HG02840 (cell line): Measurements from ENCODE around the gene ASPG.

Experiments
- ATAC-seq: cut with Tn5 transposase; IDR thresholded peaks from one replicate; pipeline ENCODE4 v1.9.1; 2021; ENCODE audit warnings: mild to moderate bottlenecking, moderate library complexity, moderate number of reproducible peaks; ENCODE audit not compliant: unreplicated experiment, low FRiP score

ASPG gene

DNA sequence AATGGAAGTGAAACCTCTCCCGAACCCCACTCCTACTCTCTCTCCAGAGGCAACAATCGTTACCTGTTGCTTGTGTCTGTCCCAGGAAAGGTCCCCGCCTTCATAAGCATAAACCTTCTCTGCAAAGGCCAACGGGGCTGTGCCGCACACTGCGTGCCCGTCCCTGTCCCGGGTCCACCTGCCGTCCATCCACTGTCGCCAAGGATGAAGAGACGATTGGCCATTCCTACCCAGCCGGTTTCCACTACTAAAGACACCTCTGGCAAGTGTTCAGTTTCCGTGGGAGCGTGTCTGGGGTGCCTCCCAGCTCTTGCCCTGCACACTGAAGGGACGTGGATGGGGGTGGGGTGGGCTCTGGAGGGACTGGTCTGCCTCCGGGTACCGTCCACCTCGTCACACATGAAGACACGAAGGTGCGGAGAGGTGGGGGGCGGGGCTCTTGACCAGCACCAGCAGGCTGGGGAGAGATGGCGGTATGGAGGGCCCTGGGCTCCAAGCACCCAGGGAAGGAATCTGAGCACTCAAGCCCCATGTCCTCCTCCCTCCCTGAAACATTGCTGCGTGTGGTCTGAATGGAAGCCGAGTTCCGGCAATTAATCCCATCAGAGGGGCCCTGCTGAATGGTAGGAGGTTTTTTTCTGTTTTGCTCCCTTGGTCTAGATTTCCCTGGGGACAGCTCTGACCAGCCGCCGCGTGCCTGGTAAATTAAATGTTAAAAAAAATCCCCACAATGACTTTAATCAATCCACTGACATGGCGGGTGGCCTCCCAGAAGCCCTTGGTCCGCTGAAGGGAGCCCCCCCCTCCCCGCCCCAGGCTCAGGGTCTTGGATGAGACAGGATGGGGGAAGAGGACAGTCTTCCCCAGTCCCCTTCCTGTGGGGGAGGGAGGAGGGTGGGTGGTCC is 48.8 kb downstream of the ASPG start:
- no peak for ATAC-seq

DNA sequence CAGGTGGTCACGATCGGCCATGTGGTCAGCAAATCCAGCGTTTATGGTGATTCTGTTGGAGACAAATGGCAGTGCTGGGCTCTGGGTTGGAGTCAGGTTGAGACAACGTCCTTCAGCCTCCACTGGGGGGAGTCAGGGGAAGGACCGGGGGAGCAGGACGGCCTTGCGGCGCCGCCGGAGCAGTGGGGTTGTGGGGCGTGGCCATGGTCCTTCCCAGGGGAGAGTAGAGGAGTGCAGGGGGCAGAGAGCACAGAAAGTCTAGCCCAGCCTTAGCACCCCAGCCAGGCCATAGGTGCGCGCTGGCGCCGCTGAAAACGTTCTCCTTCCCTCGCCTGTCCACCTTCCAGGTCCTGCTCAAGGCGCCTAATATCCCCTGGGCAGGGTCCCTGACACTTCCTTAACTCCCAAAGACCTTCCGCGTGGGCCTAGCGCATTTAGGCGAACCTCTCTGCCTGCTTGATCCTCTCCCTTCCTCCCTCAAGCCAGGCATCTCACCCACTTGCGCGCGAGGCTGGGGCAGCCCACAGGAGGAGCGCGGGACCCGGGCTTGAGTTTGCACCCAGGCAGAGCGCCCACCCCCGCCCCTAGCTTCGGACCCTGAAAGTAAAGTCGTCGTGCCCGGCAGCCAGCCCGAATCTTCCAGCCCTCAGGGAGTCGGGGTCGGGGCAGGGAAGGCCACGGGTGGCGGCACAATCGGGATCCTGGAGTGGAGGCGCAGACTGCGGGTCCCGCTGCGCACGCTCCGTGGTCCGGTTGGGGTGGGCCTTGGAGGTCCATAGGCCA is 49.8 kb downstream of the ASPG start:
- ATAC-seq, result no peak

DNA sequence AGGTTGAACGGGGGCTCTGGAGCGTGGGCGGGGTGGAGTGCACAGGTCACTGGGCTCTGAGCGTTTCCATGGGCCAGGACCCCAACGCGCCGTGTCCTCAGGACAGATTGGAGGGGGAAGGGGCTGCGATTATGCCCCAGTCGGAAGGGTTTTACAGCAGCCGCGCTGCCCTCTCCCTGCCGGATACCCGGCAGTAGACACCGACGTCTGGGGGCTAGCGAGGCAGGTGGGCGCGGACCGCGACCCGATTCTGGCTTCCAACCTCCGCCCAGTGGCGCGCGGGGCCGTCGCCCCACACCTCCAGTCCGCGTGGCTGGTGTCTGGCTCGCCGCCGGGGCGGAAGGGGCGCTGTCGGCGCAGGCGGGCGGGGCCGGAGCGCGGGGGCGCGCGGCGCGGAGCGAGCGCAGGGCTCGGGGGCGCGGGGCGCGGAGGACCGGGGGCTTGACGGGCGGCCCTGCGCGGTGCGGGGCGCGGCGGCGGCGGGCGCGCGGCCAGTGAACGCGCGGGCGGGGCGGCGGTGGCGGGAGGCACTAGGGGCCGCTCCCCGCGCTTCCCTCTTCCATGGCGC is 50.5 kb downstream of the ASPG start:
- no peak for ATAC-seq

DNA sequence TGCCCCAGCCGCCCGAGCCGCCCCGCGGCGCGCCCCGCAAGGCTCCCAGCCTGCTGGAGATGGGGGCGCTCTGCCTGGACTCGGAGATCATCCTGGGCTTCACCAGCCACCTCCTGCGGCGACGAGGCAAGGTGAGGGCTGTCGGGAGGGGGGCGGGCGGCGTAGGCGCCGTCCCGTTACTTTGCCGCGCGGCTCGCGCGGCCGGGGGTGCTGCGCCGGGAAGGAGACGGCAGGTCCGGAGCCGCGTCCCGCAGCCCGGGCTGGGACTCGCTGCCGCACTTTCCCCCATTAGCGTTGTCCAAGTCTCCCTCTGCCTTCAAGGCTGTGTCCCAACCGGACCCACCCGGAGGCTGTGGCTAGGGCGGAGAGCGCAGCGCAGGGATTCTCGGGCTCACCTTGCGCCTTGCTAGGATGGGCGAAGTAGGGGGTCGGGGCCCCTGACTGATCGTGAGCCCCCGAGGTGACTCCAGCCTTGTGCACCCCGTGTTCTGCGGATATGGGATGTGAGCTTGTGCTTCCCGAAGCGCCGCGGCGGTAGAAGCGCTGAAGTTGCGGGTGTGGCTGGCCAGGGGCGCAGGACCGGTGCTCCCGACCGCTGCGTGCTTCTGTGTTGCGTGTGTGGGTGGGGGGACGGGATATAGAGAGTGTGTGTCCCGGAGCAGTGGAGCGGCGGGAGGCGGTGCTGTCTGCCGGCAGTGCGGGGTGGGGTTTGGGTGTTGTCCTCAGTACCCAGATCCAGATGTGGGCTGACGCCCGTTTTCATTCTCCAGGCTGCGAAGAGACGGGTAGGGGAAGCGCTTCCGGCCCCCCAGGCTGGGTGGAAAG is 51.2 kb downstream of the ASPG start:
- ATAC-seq, result no peak

DNA sequence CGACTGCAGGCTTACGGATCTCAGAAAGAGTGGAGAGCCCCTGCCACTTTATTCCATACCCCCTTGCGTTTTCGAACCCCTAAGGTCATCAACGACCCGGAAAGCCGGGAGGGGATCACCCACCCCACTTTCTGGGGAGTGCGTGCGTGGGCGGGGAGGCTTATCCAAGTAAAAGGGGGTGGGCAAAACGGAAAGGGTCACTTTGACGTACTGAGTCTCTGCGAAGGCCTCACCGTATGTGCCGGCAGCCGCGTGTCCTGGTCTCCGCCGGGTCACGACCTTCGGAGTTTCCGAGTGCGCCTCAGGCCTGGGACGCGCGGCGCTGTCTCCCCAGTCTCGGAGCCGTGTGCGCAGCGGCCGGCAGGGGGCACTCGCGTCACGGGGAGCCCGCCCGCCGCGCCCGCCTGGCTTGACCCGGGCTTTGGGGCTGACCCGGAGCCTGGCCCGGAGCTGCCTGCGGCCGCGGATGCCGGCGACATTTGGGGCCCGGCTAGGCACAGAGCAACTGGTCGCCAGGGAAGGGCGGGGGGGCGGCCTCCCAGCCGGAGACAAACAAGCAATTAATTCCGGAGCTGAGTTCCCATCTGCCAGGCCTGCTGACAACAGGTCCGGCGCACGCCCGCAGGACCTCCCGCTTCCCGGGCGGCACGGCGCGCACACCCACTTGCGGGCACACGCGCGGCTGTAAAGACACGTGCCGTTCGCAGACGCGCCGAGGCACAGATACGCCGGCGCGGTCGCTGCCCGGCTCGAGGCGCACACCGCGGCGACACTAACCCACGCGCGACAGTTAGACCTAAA is 52.0 kb downstream of the ASPG start:
- no peak for ATAC-seq

DNA sequence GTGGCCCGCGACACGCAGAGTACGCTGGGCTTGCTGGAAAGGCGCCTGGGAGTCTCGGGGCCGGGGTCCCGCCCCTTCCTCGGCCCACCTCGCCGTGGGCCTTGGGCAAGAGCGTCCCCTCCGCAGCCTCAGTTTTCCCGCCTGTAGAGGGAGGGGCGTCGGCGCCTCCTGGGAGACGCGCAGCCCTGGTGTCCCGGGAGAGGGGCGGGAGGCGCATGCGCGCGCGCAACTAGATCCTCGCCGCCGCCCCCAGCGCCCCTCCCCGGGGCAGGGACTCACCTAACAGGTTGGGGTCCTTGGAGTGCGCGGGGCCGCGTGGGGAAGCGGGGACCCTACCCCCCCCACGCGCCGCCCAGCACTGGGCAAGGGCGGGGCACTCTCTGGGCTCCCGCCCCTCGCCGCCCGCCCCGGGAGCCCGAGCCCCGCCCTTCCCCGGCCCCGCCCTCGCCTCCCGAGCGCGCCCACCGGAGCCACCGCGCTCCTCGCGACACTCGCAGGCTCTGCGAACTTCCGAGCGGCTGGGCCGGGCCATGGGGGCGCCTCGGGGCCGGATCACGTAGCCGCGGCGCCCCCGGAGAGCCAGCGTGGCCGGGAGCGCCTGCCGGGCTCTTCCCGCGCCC is 52.7 kb downstream of the ASPG start, which contains the start of gene KIF26A:
TSS of gene KIF26A (plus strand) at position 490 of the 620 bp plus-strand sequence. CDS start 136 bp downstream, outside the sequence.
- no peak for ATAC-seq

DNA sequence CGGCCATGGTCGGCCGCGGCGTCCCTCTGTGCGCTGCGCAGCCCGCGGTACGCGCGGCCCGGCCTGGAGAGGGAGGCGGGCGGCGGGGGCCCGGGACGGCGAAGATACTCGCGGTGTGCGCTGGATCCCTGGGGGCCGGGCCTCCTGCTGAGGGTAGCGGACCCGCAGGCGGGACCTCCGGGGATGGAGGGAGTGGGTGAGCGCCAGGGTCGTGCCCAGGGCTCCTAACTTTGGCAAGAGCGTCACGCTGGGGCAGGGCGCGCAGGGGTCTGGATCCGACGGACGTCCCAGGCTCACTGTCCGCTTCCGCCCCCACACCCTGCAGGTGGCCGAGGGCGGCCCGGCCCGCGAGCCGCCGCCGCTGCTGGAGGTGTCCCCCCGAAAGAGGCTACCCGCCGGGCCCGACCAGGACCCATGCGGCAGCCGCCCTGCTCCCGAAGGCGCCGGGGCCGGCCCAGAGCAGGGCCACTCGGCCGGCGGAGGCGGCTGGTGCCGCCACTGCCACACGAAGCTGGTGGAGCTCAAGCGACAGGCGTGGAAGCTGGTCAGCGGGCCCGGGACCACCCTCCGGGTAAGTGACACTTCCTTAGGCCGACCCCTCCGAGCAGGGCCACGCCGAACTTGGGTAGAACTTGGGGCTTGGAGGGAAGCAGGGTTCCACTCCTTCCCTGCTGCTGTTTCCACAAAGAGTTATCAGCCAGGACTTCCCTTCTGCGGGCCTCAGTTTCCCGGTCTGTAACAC is 53.4 kb downstream of the ASPG start:
- ATAC-seq, result no peak

DNA sequence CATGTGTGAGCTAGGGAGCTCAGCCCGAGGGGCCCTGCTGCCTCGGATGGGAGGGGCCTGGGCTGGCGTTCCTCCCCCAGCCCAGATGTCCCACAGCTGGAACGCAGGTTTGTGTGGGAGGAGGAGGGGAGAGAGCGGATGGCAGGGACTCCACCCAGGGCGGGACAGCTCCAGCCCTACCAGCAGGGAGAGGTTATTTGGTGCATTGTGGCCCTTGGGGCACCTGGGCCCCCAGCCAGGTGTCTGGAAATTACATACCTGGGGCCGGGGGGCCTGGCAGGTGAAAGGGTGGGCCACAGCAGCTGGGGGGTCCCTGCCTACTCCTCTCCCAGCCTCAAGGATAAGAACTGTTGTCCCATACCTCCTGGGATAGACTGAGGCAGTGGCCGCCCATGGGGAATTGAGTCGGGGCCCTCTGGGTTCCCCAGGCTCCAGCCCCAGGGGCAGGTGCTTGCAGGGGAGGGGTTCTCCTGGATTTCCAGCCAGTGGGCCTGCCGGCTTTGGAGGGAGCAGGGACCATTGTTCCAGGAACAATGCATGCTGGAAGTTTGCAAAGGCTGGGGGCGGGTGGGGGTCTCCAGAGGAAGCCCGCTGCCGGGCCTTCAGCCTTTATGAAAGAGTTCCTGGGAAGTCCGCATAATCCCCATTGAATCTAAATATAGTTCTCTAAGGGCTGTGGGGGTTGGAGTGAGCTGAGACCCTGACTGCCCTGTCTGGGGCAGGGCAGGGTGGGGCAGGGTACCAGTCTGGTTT is 54.1 kb downstream of the ASPG start:
- ATAC-seq, result no peak

DNA sequence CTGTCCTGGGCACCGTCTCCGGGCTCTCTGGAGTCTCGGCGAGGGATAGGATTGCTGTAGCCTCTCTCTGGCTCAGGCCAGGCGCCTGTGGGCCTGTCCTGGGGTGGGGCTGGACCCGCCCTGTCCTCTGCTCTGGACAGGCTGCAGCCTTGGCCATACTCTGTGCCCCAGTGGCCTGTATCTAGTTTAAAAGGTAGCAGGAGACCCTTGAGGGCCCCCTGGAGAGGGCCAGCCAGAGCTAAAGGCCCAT is 54.6 kb downstream of the ASPG start:
- ATAC-seq, result no peak

DNA sequence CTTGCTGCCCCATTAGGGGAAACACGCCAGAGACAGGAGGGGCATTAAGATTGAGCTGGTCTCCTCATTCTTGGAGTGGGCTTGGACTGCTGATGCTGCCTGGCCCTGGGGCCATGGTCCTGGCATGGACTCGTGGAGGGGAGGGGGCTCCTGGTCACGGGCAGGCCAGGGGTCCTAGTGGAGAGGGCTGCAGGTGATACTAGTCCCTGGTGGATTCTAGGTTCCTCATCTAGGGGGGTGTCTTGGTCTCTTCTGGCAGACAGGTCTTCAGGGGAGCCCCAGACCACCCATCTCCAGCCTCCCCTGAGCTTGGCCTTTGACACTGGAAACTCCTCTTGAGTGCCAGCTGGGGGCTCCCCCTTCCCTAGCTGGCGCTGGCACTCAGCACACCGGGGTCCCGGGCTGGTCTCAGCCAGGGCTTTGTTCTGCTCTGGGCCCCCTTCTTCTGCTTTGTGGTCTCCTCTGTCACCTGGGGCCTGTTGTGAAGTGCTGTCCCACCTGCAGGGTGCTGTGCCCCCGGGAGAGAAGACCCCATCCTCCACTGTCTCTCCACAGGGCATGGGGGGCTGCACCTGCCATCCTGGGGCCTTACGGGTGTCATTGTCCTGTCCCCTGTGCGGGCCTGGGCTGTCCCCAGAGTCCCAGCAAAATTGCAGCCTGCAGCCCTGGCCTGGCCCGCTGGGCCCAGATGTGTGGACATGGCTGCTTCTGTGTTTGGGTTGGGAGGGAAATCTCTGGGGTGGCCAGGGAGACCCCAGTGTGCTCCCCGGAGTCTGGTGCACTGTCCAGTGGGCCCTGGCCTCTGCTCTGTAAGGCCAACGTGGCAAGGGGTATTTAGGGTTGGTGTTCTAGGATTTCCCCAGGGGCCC is 55.2 kb downstream of the ASPG start:
- ATAC-seq, result no peak

DNA sequence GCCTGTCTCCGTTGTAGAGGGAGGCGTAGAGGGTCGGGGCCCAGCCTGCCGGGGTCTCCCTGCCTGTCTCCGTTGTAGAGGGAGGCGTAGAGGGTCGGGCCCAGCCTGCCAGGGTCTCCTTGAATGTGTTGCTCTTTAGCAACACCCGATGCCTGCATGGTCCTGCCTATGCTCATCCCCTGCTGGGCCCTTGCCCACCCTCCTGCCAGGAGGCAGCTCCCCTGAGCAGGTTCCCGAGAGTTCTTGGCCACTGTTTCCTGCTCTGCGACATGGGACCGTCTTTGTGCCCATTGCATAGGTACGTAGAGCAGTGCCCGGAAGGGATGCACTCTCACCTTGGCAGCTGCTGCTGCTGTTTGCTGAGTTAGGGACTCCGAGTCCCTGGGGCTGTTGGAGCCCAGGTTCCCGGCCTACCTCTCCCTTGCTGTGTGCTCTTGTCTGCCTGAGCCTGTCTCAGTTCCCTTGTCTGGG is 56.2 kb downstream of the ASPG start:
- ATAC-seq, result no peak

DNA sequence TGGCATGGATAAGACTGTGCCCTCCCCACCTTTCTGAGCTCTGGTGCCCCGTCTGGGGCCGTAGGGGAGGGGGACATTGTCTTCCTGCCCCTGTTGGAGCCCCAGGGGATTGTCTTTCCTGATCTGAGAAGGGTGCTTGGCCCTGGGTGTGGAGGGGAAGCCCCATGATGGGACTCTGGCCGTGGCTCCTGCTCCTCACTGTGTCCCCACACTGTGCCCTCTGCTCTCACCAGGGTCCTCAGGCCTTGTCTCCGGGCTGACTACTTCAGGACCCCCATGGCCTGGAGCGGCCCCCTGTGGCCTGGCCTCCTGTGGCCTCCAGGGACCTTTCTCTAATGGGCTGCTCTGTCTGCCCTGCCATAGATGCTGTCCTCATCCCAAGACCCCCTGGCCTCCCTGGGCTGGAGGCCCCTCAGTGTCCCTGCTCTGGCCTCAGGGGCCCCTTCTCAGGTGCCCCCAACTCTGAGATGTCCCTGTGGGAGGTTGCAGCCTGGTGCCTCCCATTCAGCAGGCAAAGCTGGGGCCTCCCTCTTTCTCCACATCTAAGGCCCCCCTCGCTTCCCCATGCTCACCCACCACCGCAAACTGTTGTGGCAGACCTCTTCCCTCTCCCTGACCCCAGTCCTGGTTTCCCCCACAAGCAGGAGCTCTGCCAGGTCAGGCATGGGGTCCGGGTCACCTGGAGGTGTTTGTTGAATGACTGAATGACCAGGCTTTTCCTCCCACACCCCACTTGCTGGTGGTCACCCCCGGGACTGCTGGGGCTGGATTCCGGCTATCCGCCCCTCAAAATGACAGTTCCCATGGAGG is 56.8 kb downstream of the ASPG start:
- ATAC-seq, result no peak

DNA sequence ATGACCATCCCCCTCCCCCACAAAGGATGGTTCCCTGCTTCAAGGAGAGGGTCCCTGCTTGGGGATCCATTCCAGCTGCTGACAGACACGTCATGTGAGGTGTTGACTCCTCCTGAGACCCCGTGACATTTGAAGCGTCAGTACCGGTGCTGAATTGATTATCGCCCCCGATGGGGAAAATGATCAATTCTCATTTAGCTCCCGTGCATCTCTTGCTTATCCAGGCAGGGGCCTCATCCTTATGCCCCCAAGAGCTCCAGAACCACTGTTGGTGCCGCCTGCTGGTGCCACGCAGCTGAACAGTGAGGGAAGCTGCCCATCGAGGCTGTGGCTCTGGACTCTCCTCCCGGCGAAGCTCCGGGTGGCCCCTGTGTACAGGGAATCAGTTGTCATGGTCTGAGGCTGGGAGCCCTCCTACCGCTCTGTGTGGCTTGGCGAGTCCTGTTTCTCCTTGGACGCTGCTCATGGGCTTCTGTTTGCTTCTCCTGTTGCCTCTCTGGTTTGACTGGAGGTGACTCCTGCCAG is 57.5 kb downstream of the ASPG start:
- no peak for ATAC-seq

DNA sequence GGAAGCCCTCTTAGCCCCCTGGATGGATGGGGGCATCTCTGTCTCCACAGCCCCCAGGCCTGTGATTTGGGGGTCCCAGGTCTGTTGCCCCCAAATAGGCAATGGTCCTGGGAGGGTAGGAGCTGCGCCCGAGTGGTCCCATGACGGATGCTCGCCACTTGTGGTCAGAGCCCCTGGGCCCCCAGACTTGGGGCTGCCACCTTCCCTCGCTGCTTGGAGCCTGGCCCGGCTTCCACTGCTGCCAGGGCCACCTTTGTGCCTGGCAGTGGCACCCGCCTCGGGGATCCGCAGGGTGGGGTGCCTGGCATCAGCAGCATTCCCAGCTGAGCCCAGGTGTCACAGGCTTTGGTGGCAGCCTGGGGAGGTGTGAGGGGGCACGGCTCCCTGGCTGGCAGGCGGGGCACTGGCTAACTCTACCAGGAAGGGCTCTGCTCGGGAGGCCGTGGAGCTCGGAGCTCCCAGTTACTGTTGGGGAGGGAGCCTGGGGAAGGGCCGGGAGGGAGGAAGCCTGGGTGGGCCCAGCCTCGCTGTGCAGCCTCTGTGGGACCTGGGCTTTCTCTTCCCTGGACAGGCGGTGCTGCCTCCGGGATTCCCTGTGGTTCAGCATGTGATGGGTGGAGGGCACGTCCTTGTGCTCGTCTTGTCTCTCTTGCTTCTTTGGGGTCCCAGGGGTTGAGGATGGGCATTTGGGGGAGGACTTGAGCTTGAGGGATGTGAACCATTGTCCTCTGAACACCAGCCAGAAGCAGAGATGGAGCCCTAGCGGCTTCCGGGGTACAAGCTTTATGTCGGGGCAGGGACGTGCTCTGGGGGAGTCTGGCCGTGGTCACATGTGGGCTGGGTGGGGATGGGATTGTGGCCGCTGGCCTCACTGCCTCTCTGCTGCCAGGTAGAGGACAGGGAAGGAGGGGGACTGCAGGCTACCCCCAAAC is 58.3 kb downstream of the ASPG start:
- ATAC-seq, result no peak

DNA sequence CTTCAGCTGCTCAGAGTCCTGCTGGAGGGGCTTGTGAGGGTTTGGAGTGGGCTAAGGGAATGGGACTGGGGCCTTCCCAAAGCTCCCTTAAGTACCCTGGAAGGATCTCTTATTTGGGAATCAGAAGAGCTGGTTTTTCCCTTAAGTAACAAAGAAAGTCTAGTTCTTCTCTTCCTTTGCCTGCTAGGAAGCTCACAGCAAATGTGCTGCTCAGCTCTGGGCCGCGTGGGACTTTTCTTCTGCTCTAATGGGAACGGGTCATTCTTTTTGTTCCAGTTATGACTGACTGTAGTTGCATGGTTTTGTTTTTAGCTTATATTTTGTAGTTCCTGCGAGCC is 58.9 kb downstream of the ASPG start:
- ATAC-seq, result no peak
